Fibroblast of lung (primary cell): ENCODE results near the gene ETV1.

Source experiments
- CTCF ChIP-seq, 2 donors: IDR thresholded peaks in 1 of 2; conservative IDR thresholded peaks in 1 of 2; 1 replicate in 1 of 2; 2 replicates in 1 of 2; pipeline ENCODE4 v1.5.1; 2011 to 2012; ENCODE audit warnings: low read length in 2 of 2, control low read depth in 1 of 2, inconsistent platforms in 1 of 2, low read depth in 1 of 2, mild to moderate bottlenecking in 1 of 2
- EZH2 ChIP-seq: IDR thresholded peaks from 2 replicates; pipeline ENCODE4 v1.5.1; 2012; ENCODE audit warnings: low read length, control low read depth, mild to moderate bottlenecking; ENCODE audit errors: missing control alignments

GRCh38 chr7:14024406-14024805 lies 34.9 kb upstream of the ETV1 start:
- TF ChIP-seq CTCF (conservative IDR thresholded peaks at IDR 0.05 in 1 of 2, IDR thresholded peaks at IDR 0.05 in 1 of 2; ENCODE audit: low read depth in 1 of 2, low read length in 2 of 2) (no peak), EZH2 (no peak)
